AG04449 (cell line): Measurements from ENCODE around the gene ITGB3BP.

Experiments
- CTCF ChIA-PET: fragments of 350-600 bp; formaldehyde crosslinking; extraction: SDS; loops from one replicate; lab custom pipeline; 2021; ENCODE audit warnings: antibody characterized with exemption; lab: Yijun Ruan, JAX
- POLR2A ChIA-PET: fragments of 400-600, 350-600 bp; formaldehyde crosslinking; extraction: SDS; loops from one replicate; lab custom pipeline; 2020; ENCODE audit warnings: antibody characterized with exemption, inconsistent platforms; lab: Yijun Ruan, JAX
- DNase-seq: peaks from one replicate; pipeline ENCODE4 v3.0.0-alpha.2; 2010; ENCODE audit warnings: low read depth, low spot score
- H3K4me3 ChIP-seq: 2 replicates; pipeline ENCODE4 v1.5.1; 2011; ENCODE audit warnings: low read depth, mild to moderate bottlenecking, control low read depth, low read length
- TF ChIP-seq, protein P1 (sequence below): IDR thresholded peaks from one replicate; pipeline ENCODE4 v1.5.1; 2011; ENCODE audit warnings: mild to moderate bottlenecking, moderate library complexity, low read length, control low read depth, inconsistent platforms; ENCODE audit not compliant: insufficient read depth; ENCODE audit errors: missing control alignments

ITGB3BP gene

DNA sequence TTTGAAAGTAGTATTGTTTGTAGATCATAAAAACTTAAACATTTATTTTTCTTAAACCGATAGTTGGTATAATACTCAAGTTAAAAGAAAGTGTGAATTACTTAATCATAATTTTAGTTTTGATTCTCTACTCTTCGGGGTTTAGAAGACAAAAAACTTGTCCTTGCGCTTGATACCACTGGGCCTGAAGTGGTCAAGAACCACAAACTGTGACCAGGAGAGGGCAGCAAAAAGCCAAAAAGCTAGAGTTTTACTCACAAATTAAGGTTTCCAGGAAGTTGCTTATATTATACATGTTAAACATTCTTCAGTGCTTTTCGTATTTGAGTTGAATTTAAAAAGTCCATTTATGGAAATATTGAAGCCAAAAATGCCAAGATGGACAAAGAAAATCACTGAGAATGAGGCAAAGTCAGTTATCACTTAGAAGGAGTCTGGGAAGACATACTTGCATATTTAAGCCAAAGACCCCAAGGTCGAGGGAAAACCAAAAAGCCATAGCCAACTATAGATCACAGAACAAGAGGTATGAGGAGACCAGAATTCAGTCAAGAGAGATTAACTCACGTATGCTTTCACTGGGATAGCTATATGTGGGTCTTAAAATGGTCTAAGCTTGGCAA, 34.5 kb upstream of the ITGB3BP start:
- ChIA-PET CTCF (interaction anchor here (0.9 to 14.5 kb wide), 12 partner anchors 9 to 688 kb away, joined by 3 to 154 read pairs (median 6); no protein-coding TSS in a partner anchor), POLR2A (no interaction called here)
- DNase-seq: no peak
- no peak overlapping the region for H3K4me3 ChIP-seq
- TF ChIP-seq, protein P1, sequence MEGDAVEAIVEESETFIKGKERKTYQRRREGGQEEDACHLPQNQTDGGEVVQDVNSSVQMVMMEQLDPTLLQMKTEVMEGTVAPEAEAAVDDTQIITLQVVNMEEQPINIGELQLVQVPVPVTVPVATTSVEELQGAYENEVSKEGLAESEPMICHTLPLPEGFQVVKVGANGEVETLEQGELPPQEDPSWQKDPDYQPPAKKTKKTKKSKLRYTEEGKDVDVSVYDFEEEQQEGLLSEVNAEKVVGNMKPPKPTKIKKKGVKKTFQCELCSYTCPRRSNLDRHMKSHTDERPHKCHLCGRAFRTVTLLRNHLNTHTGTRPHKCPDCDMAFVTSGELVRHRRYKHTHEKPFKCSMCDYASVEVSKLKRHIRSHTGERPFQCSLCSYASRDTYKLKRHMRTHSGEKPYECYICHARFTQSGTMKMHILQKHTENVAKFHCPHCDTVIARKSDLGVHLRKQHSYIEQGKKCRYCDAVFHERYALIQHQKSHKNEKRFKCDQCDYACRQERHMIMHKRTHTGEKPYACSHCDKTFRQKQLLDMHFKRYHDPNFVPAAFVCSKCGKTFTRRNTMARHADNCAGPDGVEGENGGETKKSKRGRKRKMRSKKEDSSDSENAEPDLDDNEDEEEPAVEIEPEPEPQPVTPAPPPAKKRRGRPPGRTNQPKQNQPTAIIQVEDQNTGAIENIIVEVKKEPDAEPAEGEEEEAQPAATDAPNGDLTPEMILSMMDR: peak; percentile 50

DNA sequence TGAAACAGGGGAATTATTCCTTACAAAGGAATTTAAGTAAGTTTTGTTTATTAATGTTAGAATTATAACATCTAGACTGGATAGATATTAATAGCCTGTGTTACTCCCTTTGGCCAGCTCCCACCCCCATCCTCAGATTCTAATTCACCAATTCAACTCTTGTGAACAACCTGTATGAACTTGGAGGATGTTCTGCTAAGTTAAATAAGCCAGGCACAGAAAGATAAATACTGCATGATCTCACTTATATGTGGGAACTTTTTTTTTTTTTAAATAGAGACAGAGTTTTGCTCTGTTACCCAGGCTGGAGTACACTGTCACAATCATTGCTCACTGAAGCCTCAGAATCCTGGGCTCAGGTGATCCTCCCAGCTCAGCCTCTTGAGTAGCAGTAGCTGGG, 32.5 kb upstream of the ITGB3BP start:
- ChIA-PET CTCF (interaction anchor here (1.1 to 14.5 kb wide), 8 partner anchors 7 to 690 kb away, joined by 3 to 154 read pairs (median 8); no protein-coding TSS in a partner anchor), POLR2A (no interaction called here)
- DNase-seq: no peak
- TF ChIP-seq, protein P1: no peak
- H3K4me3 ChIP-seq: no peak overlapping the region

DNA sequence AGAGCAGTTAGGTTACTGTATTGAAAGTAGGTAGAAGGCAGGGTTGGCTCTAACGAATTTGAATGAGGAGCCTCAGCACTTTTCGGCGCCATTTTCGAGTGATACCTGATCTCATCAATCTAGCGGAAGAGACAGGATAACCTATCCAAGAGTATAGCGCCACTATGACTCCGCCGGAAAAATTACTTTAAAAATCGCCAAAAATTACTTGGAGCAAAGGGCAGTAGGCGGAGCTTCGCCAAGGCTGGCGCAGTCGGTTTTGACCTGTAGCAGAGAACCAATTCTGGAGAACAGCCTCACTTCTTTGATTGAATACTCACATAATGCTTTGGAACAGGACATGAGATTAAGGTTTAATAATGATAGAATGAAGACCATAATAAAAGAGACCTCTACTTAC, 25.9 kb upstream of the ITGB3BP start:
- POLR2A ChIA-PET: no interaction called here
- DNase-seq: no peak
- CTCF ChIA-PET: interaction anchor here (1.7 kb wide), 1 partner anchor 7 kb away, joined by 8 read pairs; no protein-coding TSS in a partner anchor
- no peak overlapping the region for H3K4me3 ChIP-seq
- TF ChIP-seq, protein P1: no peak

DNA sequence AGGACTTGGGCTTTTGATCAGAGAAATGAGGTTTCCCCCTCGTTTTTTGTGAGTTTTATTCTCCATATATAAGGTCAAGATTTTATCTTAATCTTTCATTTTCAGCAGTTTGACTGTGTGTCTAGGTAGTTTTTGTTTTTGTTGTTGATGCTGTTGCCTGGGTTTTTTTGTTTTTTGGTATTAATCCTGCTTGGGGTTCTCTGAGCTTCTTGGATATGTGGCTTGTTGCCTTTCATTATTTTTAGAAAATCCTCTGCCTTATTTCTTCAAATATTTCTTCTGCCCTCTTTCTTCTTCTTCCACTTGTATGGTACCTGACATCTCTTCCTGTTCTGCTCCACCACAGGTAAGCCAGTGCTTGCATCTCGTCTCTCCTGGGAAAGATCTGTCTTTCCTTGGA, 25.3 kb upstream of the ITGB3BP start:
- TF ChIP-seq, protein P1: no peak
- CTCF ChIA-PET: interaction anchor here (1.3 to 1.7 kb wide), 2 partner anchors 8 to 10 kb away, joined by 5 to 8 read pairs; no protein-coding TSS in a partner anchor
- POLR2A ChIA-PET: no interaction called here
- no peak for DNase-seq
- H3K4me3 ChIP-seq: no peak overlapping the region

DNA sequence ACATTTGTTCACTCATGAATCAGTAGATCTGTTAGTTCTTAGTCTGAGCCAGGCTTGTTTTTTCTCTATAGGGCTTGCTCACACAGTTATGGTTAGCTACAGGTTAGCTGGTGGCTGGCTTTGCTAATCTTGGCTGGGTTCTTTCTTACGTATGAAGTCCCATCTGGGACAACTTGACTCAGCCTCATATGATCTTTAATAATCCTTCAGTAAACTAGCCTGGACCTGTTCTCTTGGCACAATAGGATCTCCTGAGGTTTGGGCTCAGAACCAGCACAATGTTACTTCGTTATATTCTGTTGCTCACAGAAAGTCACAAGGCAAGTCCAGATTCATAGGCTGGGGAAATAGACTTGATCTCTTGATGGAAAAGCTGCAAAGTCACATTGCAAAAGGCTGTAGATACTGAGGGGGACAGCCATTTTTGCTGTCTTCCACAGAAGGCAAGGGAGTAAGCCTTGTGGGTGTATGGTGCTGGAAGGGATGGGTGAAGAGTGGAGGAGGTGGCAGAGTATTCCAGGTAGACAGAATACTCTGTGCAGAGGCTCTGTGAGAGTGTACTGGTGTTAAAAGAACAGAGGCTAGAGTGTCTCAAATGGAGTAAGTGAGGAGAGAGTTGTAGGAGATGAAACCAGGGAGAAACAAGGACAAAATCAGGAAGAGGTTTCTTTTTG, 24.7 kb upstream of the ITGB3BP start:
- TF ChIP-seq, protein P1: no peak
- ChIA-PET POLR2A (no interaction called here), CTCF (interaction anchor here (1.3 to 1.7 kb wide), 2 partner anchors 8 to 10 kb away, joined by 5 to 8 read pairs; no protein-coding TSS in a partner anchor)
- no peak for DNase-seq
- H3K4me3 ChIP-seq: no peak overlapping the region

DNA sequence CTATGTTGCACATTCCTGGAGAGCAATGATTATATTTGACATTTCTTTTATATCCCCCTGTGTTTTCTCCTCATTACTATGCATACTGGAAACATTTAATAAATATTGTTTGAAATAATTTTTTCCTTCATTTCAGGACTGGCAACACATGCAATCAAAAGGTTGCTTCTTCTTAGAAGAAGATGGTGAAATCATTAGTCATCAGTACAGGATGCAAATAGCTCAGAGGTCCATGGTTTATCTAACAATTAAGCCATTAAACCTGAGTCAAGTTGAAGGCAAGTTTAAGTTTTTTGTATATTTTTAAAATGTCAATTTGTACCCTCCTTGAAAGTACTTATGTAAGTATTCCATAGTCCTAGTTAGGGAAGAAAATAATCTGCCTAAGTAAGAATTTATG, 22.8 kb upstream of the ITGB3BP start:
- no peak overlapping the region for H3K4me3 ChIP-seq
- TF ChIP-seq, protein P1: no peak
- ChIA-PET CTCF (interaction anchor here (0.9 to 1.4 kb wide), 2 partner anchors 11 to 12 kb away, joined by 3 to 8 read pairs; no protein-coding TSS in a partner anchor), POLR2A (no interaction called here)
- no peak for DNase-seq
